IPS DF 19.7 (cell line): ENCODE data around the gene CACNB1.
A peak's percentile ranks its signal among the peaks of the same experiment; 100 is the strongest.

Experiments used
- DNase-seq: peaks from one replicate; pipeline ENCODE4 v3.0.0-alpha.2; 2013; ENCODE audit warnings: low read depth, low spot score

CACNB1 gene

GRCh38 chr17:39225959-39226683 is 28.7 kb upstream of the CACNB1 start:
- DNase-seq: peak; percentile 70

GRCh38 chr17:39225308-39225958 is 28.0 kb upstream of the CACNB1 start, which contains the start of gene STAC2:
Gene STAC2, minus strand, starts transcription at chr17:39225945. Its CDS starts 443 bp downstream, at chr17:39225502.
- no peak for DNase-seq

- DNase-seq: no peak
These were observed 27.4 kb upstream of the CACNB1 start for GRCh38 chr17:39224778-39225307.

- no peak for DNase-seq
These were observed 26.7 kb upstream of the CACNB1 start for GRCh38 chr17:39223907-39224777.

GRCh38 chr17:39222866-39223834 is 25.7 kb upstream of the CACNB1 start:
- DNase-seq: no peak

- no peak for DNase-seq
These were observed 24.7 kb upstream of the CACNB1 start for GRCh38 chr17:39222151-39222550.

GRCh38 chr17:39221572-39221971 is 24.1 kb upstream of the CACNB1 start:
- no peak for DNase-seq

- DNase-seq: no peak
These were observed 22.2 kb upstream of the CACNB1 start for GRCh38 chr17:39219647-39220154.

- no peak for DNase-seq
These were observed 21.4 kb upstream of the CACNB1 start for GRCh38 chr17:39218906-39219305.

- no peak for DNase-seq
These were observed 20.4 kb upstream of the CACNB1 start for GRCh38 chr17:39217734-39218369.

GRCh38 chr17:39213852-39214251 is 16.4 kb upstream of the CACNB1 start:
- no peak for DNase-seq

GRCh38 chr17:39212841-39213480 is 15.5 kb upstream of the CACNB1 start:
- DNase-seq: no peak

- no peak for DNase-seq
These were observed 14.8 kb upstream of the CACNB1 start for GRCh38 chr17:39212195-39212810.

- no peak for DNase-seq
These were observed 12.6 kb upstream of the CACNB1 start for GRCh38 chr17:39210093-39210434.

- DNase-seq: no peak
These were observed 12.0 kb upstream of the CACNB1 start for GRCh38 chr17:39209317-39210092.

GRCh38 chr17:39208893-39209292 is 11.4 kb upstream of the CACNB1 start:
- no peak for DNase-seq

GRCh38 chr17:39208136-39208535 is 10.7 kb upstream of the CACNB1 start:
- DNase-seq: no peak

GRCh38 chr17:39205112-39205526 is 7.7 kb upstream of the CACNB1 start:
- DNase-seq: no peak
